ENCODE data around the gene INTS2. TPM values are rescaled to one million over a fixed set of nuclear protein-coding genes. Genes with fewer than 3 reads are reported as not detected.

Gene INTS2
- total RNA-seq, 2 experiments from 2014 or later: 23.2 to 25.0 TPM

DNA sequence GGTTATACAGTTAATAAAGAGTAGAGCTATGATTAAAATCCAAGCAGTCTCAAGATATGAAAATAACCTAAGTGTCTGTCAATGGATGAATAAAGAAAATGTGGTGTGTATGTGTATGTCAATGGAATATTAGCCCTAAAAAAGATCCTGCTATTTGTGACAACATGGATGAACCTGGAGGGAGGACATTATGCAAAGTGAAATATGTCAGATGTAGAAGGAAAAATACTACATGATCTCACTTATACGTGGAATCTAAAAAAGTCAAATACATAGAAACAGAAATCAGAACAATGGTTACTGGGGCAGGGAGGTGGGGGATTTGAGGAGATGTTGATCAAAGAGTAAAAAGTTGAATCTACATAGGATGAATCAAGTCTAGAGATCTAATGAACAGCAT is 84.9 kb downstream of the INTS2 start:
- Mint-ChIP-seq H3K4me3 (no peak overlapping the region), H3K36me3 (ENCODE audit: low read depth) (peaks cover 36% of the 10 kb centered on the region), H3K9me3 (no peaks in the 10 kb centered on the region), H3K27ac (no peak overlapping the region), H3K27me3 (ENCODE audit: low read depth) (no peaks in the 10 kb centered on the region), H3K4me1 (ENCODE audit: low read depth) (no peaks in the 10 kb centered on the region)
- DNase-seq: no peak
- CTCF ChIA-PET: no interaction called here
- intact Hi-C loops (cut with micrococcal nuclease): no loop called here

- Mint-ChIP-seq H3K4me3 (no peak overlapping the region), H3K36me3 (ENCODE audit: low read depth) (peaks cover 16% of the 10 kb centered on the region), H3K27ac (no peak overlapping the region), H3K9me3 (no peaks in the 10 kb centered on the region), H3K4me1 (ENCODE audit: low read depth) (no peaks in the 10 kb centered on the region), H3K27me3 (ENCODE audit: low read depth) (no peaks in the 10 kb centered on the region)
- CTCF ChIA-PET: no interaction called here
- intact Hi-C loops (cut with micrococcal nuclease): no loop called here
- no peak for DNase-seq
These were observed 88.4 kb downstream of the INTS2 start for GRCh38 chr17:61839300-61839786.

DNA sequence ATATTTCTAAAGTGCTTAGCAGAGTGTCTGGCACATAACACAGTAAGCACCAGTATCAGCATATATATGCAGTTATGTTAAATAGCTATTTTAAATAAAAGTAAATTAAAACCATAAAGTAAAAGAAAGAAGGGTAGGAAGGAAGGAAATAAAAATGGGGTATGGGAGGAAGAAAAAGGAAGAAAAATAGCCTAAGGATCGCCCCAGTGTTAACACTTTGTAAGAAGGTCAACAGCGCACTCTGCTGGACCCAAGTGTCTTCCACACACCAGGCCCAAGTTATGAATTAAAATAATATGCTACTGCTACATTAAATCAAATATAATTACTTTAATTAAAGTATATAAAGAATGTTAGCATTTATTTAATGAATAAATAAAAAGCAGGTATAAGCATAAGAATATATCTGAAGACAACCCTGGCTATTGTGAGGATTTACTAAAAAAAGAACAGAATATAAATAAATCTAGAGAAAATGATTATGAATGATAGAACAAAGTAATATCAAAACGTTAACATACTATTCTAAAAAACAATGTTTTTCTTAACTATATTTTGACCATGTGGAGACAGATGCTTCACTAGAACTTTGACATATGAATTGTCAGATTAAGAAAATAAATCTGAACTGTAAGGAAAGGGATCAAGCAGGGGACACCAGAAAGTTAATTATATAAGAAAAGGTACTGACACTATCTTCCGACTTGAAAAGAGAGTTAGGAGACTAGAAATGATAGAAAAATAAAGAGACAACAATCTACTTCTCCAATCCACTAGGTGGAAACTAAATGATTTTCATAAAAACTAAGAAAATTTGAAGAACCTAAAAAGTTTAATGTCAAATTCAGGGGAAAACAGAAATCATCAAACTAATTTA is 90.4 kb downstream of the INTS2 start:
- intact Hi-C loops (cut with micrococcal nuclease): loop anchor here (1.0 to 2.0 kb wide), 3 partner anchors 201 to 425 kb away; no protein-coding TSS in a partner anchor
- H3K27ac Mint-ChIP-seq: no peak overlapping the region
- peak; percentile 63 for DNase-seq
- no peaks in the 10 kb centered on the region for H3K9me3 Mint-ChIP-seq
- no peaks in the 10 kb centered on the region for H3K4me1 Mint-ChIP-seq (ENCODE audit: low read depth)
- CTCF ChIA-PET: interaction anchor here (0.6 to 1.3 kb wide), 5 partner anchors 27 to 207 kb away, joined by 3 to 4 read pairs (median 3); no protein-coding TSS in a partner anchor
- no peaks in the 10 kb centered on the region for H3K27me3 Mint-ChIP-seq (ENCODE audit: low read depth)
- peaks cover 8% of the 10 kb centered on the region for H3K36me3 Mint-ChIP-seq (ENCODE audit: low read depth)
- no peak overlapping the region for H3K4me3 Mint-ChIP-seq

DNA sequence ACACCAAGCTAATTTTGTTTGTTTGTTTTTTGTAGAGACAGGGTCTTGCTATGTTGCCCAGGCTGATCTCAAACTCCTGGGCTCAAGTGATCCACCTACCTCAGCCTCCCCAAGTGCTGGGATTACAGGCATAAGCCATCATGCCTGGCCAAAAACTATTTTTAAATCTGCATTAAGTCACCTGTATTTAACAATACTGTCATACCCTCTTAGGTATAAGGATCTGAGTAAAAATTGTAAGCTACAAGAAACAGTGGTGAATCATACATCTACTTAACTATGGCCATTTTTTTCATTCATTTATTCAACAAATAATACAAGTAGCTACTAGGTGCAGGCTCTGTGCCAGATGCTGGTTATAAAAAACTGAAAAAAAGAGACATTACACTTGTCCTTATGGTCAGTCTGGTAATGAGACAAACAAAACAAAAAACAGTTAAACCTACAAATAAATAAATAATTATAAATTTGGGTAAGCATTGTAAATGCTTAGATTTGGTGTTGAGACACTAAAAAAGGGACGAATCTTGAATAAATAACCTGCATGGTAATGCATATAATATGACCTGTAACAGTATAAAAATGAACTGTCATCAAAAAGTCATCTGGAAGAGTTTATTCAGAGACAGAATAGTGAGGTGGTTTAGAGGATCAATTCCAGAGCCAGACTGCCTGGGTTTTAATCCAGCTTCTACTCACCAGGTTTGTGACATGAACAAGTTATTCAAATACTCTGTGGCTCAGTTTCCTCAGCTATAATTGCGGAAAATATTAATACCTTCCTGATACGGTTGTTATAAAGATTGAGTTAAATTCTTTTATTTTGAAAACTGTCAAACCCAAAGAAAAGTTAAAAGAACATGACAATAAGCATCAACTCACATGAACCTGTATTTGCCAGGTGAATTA is 91.3 kb downstream of the INTS2 start:
- peaks cover 3% of the 10 kb centered on the region for H3K36me3 Mint-ChIP-seq (ENCODE audit: low read depth)
- intact Hi-C loops (cut with micrococcal nuclease): loop anchor here (1.0 to 2.0 kb wide), 3 partner anchors 200 to 424 kb away; no protein-coding TSS in a partner anchor
- H3K27ac Mint-ChIP-seq: no peak overlapping the region
- H3K27me3 Mint-ChIP-seq (ENCODE audit: low read depth): no peaks in the 10 kb centered on the region
- no peaks in the 10 kb centered on the region for H3K4me1 Mint-ChIP-seq (ENCODE audit: low read depth)
- H3K9me3 Mint-ChIP-seq: no peaks in the 10 kb centered on the region
- no peak for DNase-seq
- CTCF ChIA-PET: interaction anchor here (0.6 to 1.3 kb wide), 9 partner anchors 9 to 424 kb away, joined by 3 to 5 read pairs (median 3); no protein-coding TSS in a partner anchor
- no peak overlapping the region for H3K4me3 Mint-ChIP-seq

DNA sequence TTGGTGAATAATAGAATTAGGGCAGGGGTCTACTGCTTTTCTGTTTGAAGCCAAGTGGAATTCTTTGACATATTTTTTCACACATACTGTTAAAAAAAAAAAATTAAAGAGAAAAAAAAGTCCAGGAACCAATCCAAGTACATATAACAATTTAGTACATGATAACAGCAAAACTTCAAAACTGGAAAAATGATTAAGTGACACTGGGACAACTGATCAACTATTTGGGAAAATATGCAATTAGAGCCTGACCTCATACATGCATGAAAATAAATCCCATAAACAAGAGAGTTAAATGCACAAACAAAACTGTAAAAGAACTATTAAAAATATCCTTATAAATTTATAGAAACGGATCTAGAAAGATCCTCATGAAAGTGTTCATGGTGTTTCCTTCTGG is 92.2 kb downstream of the INTS2 start:
- intact Hi-C loops (cut with micrococcal nuclease): loop anchor here (2.0 kb wide), 1 partner anchor 423 kb away; no protein-coding TSS in a partner anchor
- Mint-ChIP-seq H3K4me3 (no peak overlapping the region), H3K4me1 (ENCODE audit: low read depth) (no peaks in the 10 kb centered on the region), H3K9me3 (no peaks in the 10 kb centered on the region), H3K36me3 (ENCODE audit: low read depth) (no peaks in the 10 kb centered on the region), H3K27ac (no peak overlapping the region), H3K27me3 (ENCODE audit: low read depth) (no peaks in the 10 kb centered on the region)
- DNase-seq: no peak
- CTCF ChIA-PET: interaction anchor here (0.9 to 1.3 kb wide), 2 partner anchors 10 to 423 kb away, joined by 3 to 4 read pairs; no protein-coding TSS in a partner anchor

- Mint-ChIP-seq H3K27me3 (ENCODE audit: low read depth) (no peaks in the 10 kb centered on the region), H3K4me3 (no peak overlapping the region), H3K36me3 (ENCODE audit: low read depth) (no peaks in the 10 kb centered on the region), H3K27ac (no peak overlapping the region), H3K4me1 (ENCODE audit: low read depth) (no peaks in the 10 kb centered on the region), H3K9me3 (no peaks in the 10 kb centered on the region)
- intact Hi-C loops (cut with micrococcal nuclease): no loop called here
- no peak for DNase-seq
- CTCF ChIA-PET: interaction anchor here (0.6 to 1.7 kb wide), 2 partner anchors 10 to 226 kb away, joined by 5 to 6 read pairs; no protein-coding TSS in a partner anchor
These were observed 93.2 kb downstream of the INTS2 start for GRCh38 chr17:61834610-61835009.

DNA sequence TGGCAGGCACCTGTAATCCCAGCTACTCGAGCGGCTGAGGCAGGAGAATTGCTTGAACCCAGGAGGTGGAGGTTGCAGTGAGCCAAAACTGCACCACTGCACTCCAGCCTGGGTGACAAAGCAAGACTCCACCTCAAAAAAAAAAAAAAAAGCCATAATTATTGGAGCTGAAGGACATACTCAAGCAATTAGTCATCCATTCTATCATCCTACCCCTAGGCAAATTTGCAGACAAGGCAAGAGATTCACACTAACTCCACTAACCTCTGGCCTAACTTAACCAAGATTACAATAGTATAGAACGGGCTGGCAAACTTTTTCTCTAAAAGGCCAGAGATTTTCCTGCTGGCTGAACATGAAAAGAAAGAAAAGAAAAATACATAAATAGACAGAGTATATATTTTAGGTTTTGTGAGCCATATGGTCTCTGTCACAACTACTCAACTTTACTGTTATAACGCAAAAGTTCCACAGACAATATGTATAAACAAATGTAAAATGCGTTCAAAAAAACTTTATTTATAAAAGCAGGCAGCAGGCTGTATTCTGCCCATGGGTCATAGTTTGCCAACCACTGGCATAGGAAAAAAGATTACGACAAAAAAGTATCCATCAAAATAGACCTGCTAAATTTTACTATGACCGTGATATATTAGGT is 94.1 kb downstream of the INTS2 start:
- intact Hi-C loops (cut with micrococcal nuclease): no loop called here

GRCh38 chr17:61832463-61832862 is 95.3 kb downstream of the INTS2 start:
- Mint-ChIP-seq H3K4me3 (no peak overlapping the region), H3K27me3 (ENCODE audit: low read depth) (no peaks in the 10 kb centered on the region), H3K27ac (no peak overlapping the region), H3K9me3 (peaks cover 1% of the 10 kb centered on the region), H3K4me1 (ENCODE audit: low read depth) (no peaks in the 10 kb centered on the region), H3K36me3 (ENCODE audit: low read depth) (peaks cover 5% of the 10 kb centered on the region)
- intact Hi-C loops (cut with micrococcal nuclease): no loop called here
- no peak for DNase-seq
- CTCF ChIA-PET: no interaction called here

More for the DNA sequence above, 94.1 kb downstream of the INTS2 start:
- Mint-ChIP-seq H3K9me3 (no peaks in the 10 kb centered on the region), H3K36me3 (ENCODE audit: low read depth) (no peaks in the 10 kb centered on the region), H3K4me1 (ENCODE audit: low read depth) (no peaks in the 10 kb centered on the region), H3K4me3 (no peak overlapping the region), H3K27me3 (ENCODE audit: low read depth) (no peaks in the 10 kb centered on the region), H3K27ac (no peak overlapping the region)
- no peak for DNase-seq
- CTCF ChIA-PET: interaction anchor here (0.6 to 1.7 kb wide), 2 partner anchors 11 to 227 kb away, joined by 5 to 6 read pairs; no protein-coding TSS in a partner anchor

GRCh38 chr17:61831099-61831498 is 96.7 kb downstream of the INTS2 start:
- intact Hi-C loops (cut with micrococcal nuclease): no loop called here
- no peak overlapping the region for H3K27ac Mint-ChIP-seq
- H3K36me3 Mint-ChIP-seq (ENCODE audit: low read depth): peaks cover 11% of the 10 kb centered on the region
- H3K9me3 Mint-ChIP-seq: peaks cover 4% of the 10 kb centered on the region
- no peaks in the 10 kb centered on the region for H3K4me1 Mint-ChIP-seq (ENCODE audit: low read depth)
- no peak for DNase-seq
- no peak overlapping the region for H3K4me3 Mint-ChIP-seq
- H3K27me3 Mint-ChIP-seq (ENCODE audit: low read depth): no peaks in the 10 kb centered on the region
- CTCF ChIA-PET: no interaction called here

DNA sequence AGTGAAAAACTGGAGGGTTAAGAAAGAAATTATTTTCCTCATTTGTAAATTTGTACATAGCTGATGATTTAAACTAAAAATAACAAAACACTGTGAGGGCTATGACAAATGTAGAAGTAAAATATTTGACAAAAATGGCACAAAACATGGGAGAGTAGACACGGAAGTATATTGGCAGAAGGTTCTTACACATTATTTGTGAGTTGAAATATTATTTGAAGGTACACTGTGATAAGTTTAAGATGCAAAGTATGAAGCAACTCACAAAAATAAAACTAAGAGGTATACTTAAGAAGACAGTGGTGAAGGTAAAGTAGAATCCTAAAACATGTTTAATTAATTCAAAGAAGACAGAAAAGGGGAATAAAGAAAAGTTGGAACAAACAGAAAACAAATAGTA is 99.1 kb downstream of the INTS2 start:
- peaks cover 4% of the 10 kb centered on the region for H3K9me3 Mint-ChIP-seq

GRCh38 chr17:61827649-61828395 is 100.0 kb downstream of the INTS2 start:
- H3K4me3 Mint-ChIP-seq: no peak overlapping the region
- peaks cover 16% of the 10 kb centered on the region for H3K36me3 Mint-ChIP-seq (ENCODE audit: low read depth)
- intact Hi-C loops (cut with micrococcal nuclease): no loop called here
- H3K4me1 Mint-ChIP-seq (ENCODE audit: low read depth): no peaks in the 10 kb centered on the region
- H3K9me3 Mint-ChIP-seq: peaks cover 4% of the 10 kb centered on the region
- DNase-seq: no peak
- CTCF ChIA-PET: no interaction called here
- no peak overlapping the region for H3K27ac Mint-ChIP-seq
- no peaks in the 10 kb centered on the region for H3K27me3 Mint-ChIP-seq (ENCODE audit: low read depth)

More for the DNA sequence above, 99.1 kb downstream of the INTS2 start:
- Mint-ChIP-seq H3K36me3 (ENCODE audit: low read depth) (peaks cover 16% of the 10 kb centered on the region), H3K4me3 (no peak overlapping the region), H3K27me3 (ENCODE audit: low read depth) (no peaks in the 10 kb centered on the region), H3K4me1 (ENCODE audit: low read depth) (no peaks in the 10 kb centered on the region), H3K27ac (no peak overlapping the region)
- no peak for DNase-seq
- intact Hi-C loops (cut with micrococcal nuclease): no loop called here
- CTCF ChIA-PET: no interaction called here

All from activated naive CD4-positive, alpha-beta T cell treated with anti-CD3 and anti-CD28 coated beads for 36 hours (primary cell).